IMR-90 (cell line): ENCODE data around the gene TMPRSS6. TPM values are rescaled to one million over a fixed set of nuclear protein-coding genes. Genes with fewer than 3 reads are reported as not detected.

Experiments
- ATAC-seq: fragments of 200-7000 bp; cut with Tn5 transposase; 2 replicates; pipeline ENCODE4 v1.9.1; 2020; ENCODE audit warnings: low read depth, mild to moderate bottlenecking, moderate library complexity
- BruUV-seq: library from RNA; stranded (reverse); fragments of 400-500 nt; replicated peaks from 2 replicates; lab custom pipeline; 2021; lab: Mats Ljungman, UMichigan
- CTCF ChIA-PET: fragments of 300-600 bp; formaldehyde crosslinking; extraction: SDS; loops from one replicate; lab custom pipeline; 2021; ENCODE audit warnings: antibody characterized with exemption; lab: Yijun Ruan, JAX
- POLR2A ChIA-PET: fragments of 300-600 bp; sonication (Branson Sonifier 250); formaldehyde crosslinking; loops from one replicate; lab custom pipeline; 2022; ENCODE audit warnings: antibody characterized with exemption; ENCODE audit not compliant: unreplicated experiment; lab: Charles Lee
- DNase-seq: peaks from one replicate; pipeline ENCODE4 v3.0.0; 2013
- H2AFZ ChIP-seq: replicated peaks from 2 replicates; pipeline ENCODE3; 2013; ENCODE audit warnings: low read length, mild to moderate bottlenecking; ENCODE audit not compliant: poor library complexity
- H2AK5ac ChIP-seq: 2 replicates; pipeline ENCODE4 v1.6.1; 2013; ENCODE audit warnings: low read depth, low read length, inconsistent platforms
- H2AK9ac ChIP-seq: replicated peaks from 2 replicates; pipeline ENCODE3; 2013; ENCODE audit warnings: mild to moderate bottlenecking, low read depth, low read length, moderate library complexity; ENCODE audit not compliant: poor library complexity
- H2BK120ac ChIP-seq: 2 replicates; pipeline ENCODE4 v1.6.1; 2013; ENCODE audit warnings: low read depth, low read length, inconsistent platforms
- H2BK15ac ChIP-seq: 3 replicates; pipeline ENCODE4 v1.6.1; 2013; ENCODE audit warnings: low read depth, low read length, inconsistent platforms
- H2BK20ac ChIP-seq: 2 replicates; pipeline ENCODE4 v1.6.1; 2013; ENCODE audit warnings: low read depth, mild to moderate bottlenecking, inconsistent platforms, low read length, moderate library complexity
- H2BK5ac ChIP-seq: 2 replicates; pipeline ENCODE4 v1.6.1; 2013; ENCODE audit warnings: mild to moderate bottlenecking, low read depth, low read length, inconsistent platforms; ENCODE audit not compliant: poor library complexity, severe bottlenecking
- H3K14ac ChIP-seq: replicated peaks from 2 replicates; pipeline ENCODE4 v1.6.1; 2013; ENCODE audit warnings: low read depth, low read length, inconsistent platforms
- H3K18ac ChIP-seq: 2 replicates; pipeline ENCODE4 v1.6.1; 2013; ENCODE audit warnings: low read depth, low read length, control low read depth
- H3K23ac ChIP-seq: 2 replicates; pipeline ENCODE4 v1.6.1; 2013; ENCODE audit warnings: low read depth, low read length, inconsistent platforms
- H3K27ac ChIP-seq: 2 replicates; pipeline ENCODE4 v1.5.1; 2013; ENCODE audit warnings: mild to moderate bottlenecking, control low read depth, low read length; ENCODE audit not compliant: insufficient read depth
- H3K27me3 ChIP-seq: 2 replicates; pipeline ENCODE4 v1.6.1; 2013; ENCODE audit warnings: low read length; ENCODE audit not compliant: control insufficient read depth, insufficient read depth
- H3K36me3 ChIP-seq: 2 replicates; pipeline ENCODE4 v1.6.1; 2013; ENCODE audit warnings: low read length, mixed read lengths; ENCODE audit not compliant: control insufficient read depth, insufficient read depth
- H3K4ac ChIP-seq: 2 replicates; pipeline ENCODE4 v1.6.1; 2013; ENCODE audit warnings: low read depth, low read length, inconsistent platforms
- H3K4me1 ChIP-seq: 2 replicates; pipeline ENCODE4 v1.6.1; 2013; ENCODE audit warnings: low read length, mixed read lengths; ENCODE audit not compliant: control insufficient read depth, insufficient read depth
- H3K4me2 ChIP-seq: 2 replicates; pipeline ENCODE4 v1.6.1; 2013; ENCODE audit warnings: low read depth, mild to moderate bottlenecking, control low read depth, low read length, moderate library complexity
- H3K4me3 ChIP-seq: 2 replicates; pipeline ENCODE4 v1.5.1; 2013; ENCODE audit warnings: low read depth, mild to moderate bottlenecking, control low read depth, low read length, moderate library complexity; ENCODE audit not compliant: insufficient read depth
- H3K56ac ChIP-seq: 2 replicates; pipeline ENCODE4 v1.6.1; 2013; ENCODE audit warnings: low read length, inconsistent platforms; ENCODE audit not compliant: insufficient read depth; ENCODE audit errors: extremely low read depth
- H3K79me1 ChIP-seq, 2 experiments: 2 replicates each; pipeline ENCODE4 v1.6.1; 2013; ENCODE audit warnings: low read length in 2 of 2, inconsistent platforms in 1 of 2, low read depth in 1 of 2
- H3K9ac ChIP-seq: 2 replicates; pipeline ENCODE4 v1.6.1; 2013; ENCODE audit warnings: low read depth, low read length, control low read depth
- H3K9me1 ChIP-seq: 2 replicates; pipeline ENCODE4 v1.6.1; 2013; ENCODE audit warnings: low read length, inconsistent platforms; ENCODE audit not compliant: insufficient read depth
- H3K9me3 ChIP-seq: 2 replicates; pipeline ENCODE4 v1.6.1; 2013; ENCODE audit warnings: low read length; ENCODE audit not compliant: control insufficient read depth, insufficient read depth
- H4K20me1 ChIP-seq: 2 replicates; pipeline ENCODE4 v1.6.1; 2013; ENCODE audit warnings: low read length, inconsistent platforms; ENCODE audit not compliant: insufficient read depth
- H4K5ac ChIP-seq: 2 replicates; pipeline ENCODE4 v1.6.1; 2013; ENCODE audit warnings: mild to moderate bottlenecking, low read depth, low read length, control low read depth
- H4K8ac ChIP-seq, 2 experiments: 2 replicates each; pipeline ENCODE4 v1.6.1; 2013; ENCODE audit warnings: low read depth in 2 of 2, low read length in 2 of 2, control low read depth in 1 of 2, inconsistent platforms in 1 of 2
- H4K91ac ChIP-seq: 2 replicates; pipeline ENCODE4 v1.6.1; 2013; ENCODE audit warnings: low read depth, low read length, inconsistent platforms; ENCODE audit not compliant: insufficient read depth
- BHLHE40 ChIP-seq: fragments of 150-350 bp; IDR thresholded peaks from 2 replicates; pipeline ENCODE4 v1.6.1; 2016; ENCODE audit warnings: mild to moderate bottlenecking, low read depth, low read length
- CEBPB ChIP-seq: IDR thresholded peaks from 2 replicates; pipeline ENCODE4 v1.6.1; 2012; ENCODE audit warnings: low read depth, low read length, improper control_type of control experiment
- CHD1 ChIP-seq: IDR thresholded peaks from 2 replicates; pipeline ENCODE4 v1.6.1; 2012; ENCODE audit warnings: low read depth, low read length, improper control_type of control experiment
- ELK1 ChIP-seq: fragments of 150-350 bp; IDR thresholded peaks from 2 replicates; pipeline ENCODE4 v1.6.1; 2016; ENCODE audit warnings: low read depth, mild to moderate bottlenecking, low read length, moderate library complexity, borderline replicate concordance
- FOS ChIP-seq: fragments of 150-350 bp; IDR thresholded peaks from 2 replicates; pipeline ENCODE4 v1.6.1; 2016; ENCODE audit warnings: low read depth, low read length
- MAFK ChIP-seq: IDR thresholded peaks from 2 replicates; pipeline ENCODE4 v1.6.1; 2012; ENCODE audit warnings: low read depth, low read length, improper control_type of control experiment
- MAZ ChIP-seq: IDR thresholded peaks from 2 replicates; pipeline ENCODE4 v1.6.1; 2012; ENCODE audit warnings: low read depth, mild to moderate bottlenecking, low read length, improper control_type of control experiment, moderate library complexity, borderline replicate concordance
- MXI1 ChIP-seq: IDR thresholded peaks from 2 replicates; pipeline ENCODE4 v1.6.1; 2012; ENCODE audit warnings: low read depth, mild to moderate bottlenecking, low read length, moderate library complexity, borderline replicate concordance
- NFE2L2 ChIP-seq: fragments of 150-350 bp; IDR thresholded peaks from 2 replicates; pipeline ENCODE4 v1.6.1; 2016; ENCODE audit warnings: low read depth, mild to moderate bottlenecking, low read length
- POLR2A ChIP-seq: IDR thresholded peaks from 2 replicates; pipeline ENCODE4 v1.6.1; 2012; ENCODE audit warnings: mild to moderate bottlenecking, low read depth, low read length
- RAD21 ChIP-seq: IDR thresholded peaks from 2 replicates; pipeline ENCODE4 v1.6.1; 2012; ENCODE audit warnings: low read length, improper control_type of control experiment
- RCOR1 ChIP-seq: IDR thresholded peaks from 2 replicates; pipeline ENCODE4 v1.6.1; 2012; ENCODE audit warnings: mild to moderate bottlenecking, low read length, improper control_type of control experiment; ENCODE audit not compliant: insufficient replicate concordance
- RFX5 ChIP-seq: IDR thresholded peaks from 2 replicates; pipeline ENCODE4 v1.8.0; 2012; ENCODE audit warnings: low read depth, mild to moderate bottlenecking, low read length, moderate library complexity
- SMC3 ChIP-seq: fragments of 150-350 bp; IDR thresholded peaks from 2 replicates; pipeline ENCODE4 v1.6.1; 2016; ENCODE audit warnings: low read depth, mild to moderate bottlenecking, antibody characterized with exemption, low read length, moderate library complexity
- WGBS, 2 experiments: methylation state at CpG; one replicate each; pipeline versions ENCODE4 v1.1.5 to v1.1.7; 2013; ENCODE audit warnings: missing lambda C conversion rate in 2 of 2; ENCODE audit not compliant: insufficient read length in 1 of 2; ENCODE audit errors: extremely low coverage in 2 of 2; 5-methylcytosine and 5-hydroxymethylcytosine counted together
- dilution Hi-C: fragments of 300-500 bp; cut with HindIII; formaldehyde crosslinking; loops from one replicate; pipeline ENCODE4 v1.14.3; 2018; ENCODE audit warnings: low sequenced_read_pairs; ENCODE audit not compliant: unreplicated experiment
- in situ Hi-C: fragments of 300-500 bp; cut with MboI; formaldehyde crosslinking; loops from 3 replicates; pipeline ENCODE4 v1.14.3; 2019; ENCODE audit warnings: low sequenced_read_pairs, inconsistent platforms, mixed read lengths
- intact Hi-C: fragments of 100-400 bp; cut with micrococcal nuclease; formaldehyde crosslinking; loops from 2 replicates; pipeline ENCODE4 v1.10.0; 2022
- polyA plus RNA-seq, 3 experiments: library from polyadenylated mRNA; depleted of rRNA; stranded (reverse); fragments of >200 nt; gene quantifications; 2 replicates each; pipeline ENCODE4 v1.2.3, GENCODE V29; 2012; ENCODE audit warnings: low replicate concordance in 1 of 3
- total RNA-seq: library from RNA; depleted of rRNA; stranded (reverse); fragments of >200 nt; gene quantifications from 2 replicates; pipeline ENCODE4 v1.2.3, GENCODE V29; 2012
- TF ChIP-seq, protein P1 (sequence below): conservative IDR thresholded peaks from 2 replicates; pipeline ENCODE4 v1.5.1; 2012; ENCODE audit warnings: mild to moderate bottlenecking, low read depth, low read length, improper control_type of control experiment
- TF ChIP-seq, protein P2 (sequence below): fragments of 150-350 bp; IDR thresholded peaks from 2 replicates; pipeline ENCODE4 v1.6.1; 2017; ENCODE audit warnings: mild to moderate bottlenecking, antibody characterized with exemption, low read length, low read depth

The TMPRSS6 gene
- total and polyA plus RNA-seq, 2 of the 4 experiments (the other 2 are of a cell fraction), result not detected

- H3K18ac ChIP-seq, result no peak overlapping the region
- TF ChIP-seq POLR2A (no peak), BHLHE40 (no peak), RAD21 (no peak), MAZ (no peak), CEBPB (no peak), RCOR1 (no peak), SMC3 (no peak), CHD1 (no peak), ELK1 (no peak), FOS (no peak), MXI1 (no peak), RFX5 (no peak), NFE2L2 (no peak), MAFK (no peak)
- TF ChIP-seq, protein P1, sequence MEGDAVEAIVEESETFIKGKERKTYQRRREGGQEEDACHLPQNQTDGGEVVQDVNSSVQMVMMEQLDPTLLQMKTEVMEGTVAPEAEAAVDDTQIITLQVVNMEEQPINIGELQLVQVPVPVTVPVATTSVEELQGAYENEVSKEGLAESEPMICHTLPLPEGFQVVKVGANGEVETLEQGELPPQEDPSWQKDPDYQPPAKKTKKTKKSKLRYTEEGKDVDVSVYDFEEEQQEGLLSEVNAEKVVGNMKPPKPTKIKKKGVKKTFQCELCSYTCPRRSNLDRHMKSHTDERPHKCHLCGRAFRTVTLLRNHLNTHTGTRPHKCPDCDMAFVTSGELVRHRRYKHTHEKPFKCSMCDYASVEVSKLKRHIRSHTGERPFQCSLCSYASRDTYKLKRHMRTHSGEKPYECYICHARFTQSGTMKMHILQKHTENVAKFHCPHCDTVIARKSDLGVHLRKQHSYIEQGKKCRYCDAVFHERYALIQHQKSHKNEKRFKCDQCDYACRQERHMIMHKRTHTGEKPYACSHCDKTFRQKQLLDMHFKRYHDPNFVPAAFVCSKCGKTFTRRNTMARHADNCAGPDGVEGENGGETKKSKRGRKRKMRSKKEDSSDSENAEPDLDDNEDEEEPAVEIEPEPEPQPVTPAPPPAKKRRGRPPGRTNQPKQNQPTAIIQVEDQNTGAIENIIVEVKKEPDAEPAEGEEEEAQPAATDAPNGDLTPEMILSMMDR, result no peak
- TF ChIP-seq, protein P2, sequence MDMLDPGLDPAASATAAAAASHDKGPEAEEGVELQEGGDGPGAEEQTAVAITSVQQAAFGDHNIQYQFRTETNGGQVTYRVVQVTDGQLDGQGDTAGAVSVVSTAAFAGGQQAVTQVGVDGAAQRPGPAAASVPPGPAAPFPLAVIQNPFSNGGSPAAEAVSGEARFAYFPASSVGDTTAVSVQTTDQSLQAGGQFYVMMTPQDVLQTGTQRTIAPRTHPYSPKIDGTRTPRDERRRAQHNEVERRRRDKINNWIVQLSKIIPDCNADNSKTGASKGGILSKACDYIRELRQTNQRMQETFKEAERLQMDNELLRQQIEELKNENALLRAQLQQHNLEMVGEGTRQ, result no peak
- no peaks in the 10 kb centered on the region for H4K20me1 ChIP-seq
- H3K27ac ChIP-seq, result no peak overlapping the region
- no peak overlapping the region for H3K4ac ChIP-seq
- H3K56ac ChIP-seq, result no peak overlapping the region
- intact Hi-C loops (no loop called here), dilution Hi-C loops (no loop called here), in situ Hi-C loops (no loop called here)
- no peak overlapping the region for H3K4me2 ChIP-seq
- H2AK9ac ChIP-seq, result no peak overlapping the region
- no peaks in the 10 kb centered on the region for H3K9me3 ChIP-seq
- peak overlapping the region; percentile 32 for H2AFZ ChIP-seq
- H4K91ac ChIP-seq, result no peak overlapping the region
- peaks cover 2% of the 10 kb centered on the region; the same call in 1 of the 2 replicates for H3K4me1 ChIP-seq
- BruUV-seq, result no TSS peak
- no peak overlapping the region for H2BK20ac ChIP-seq
- H3K79me1 ChIP-seq, result no peaks in the 10 kb centered on the region
- no peak overlapping the region for H4K5ac ChIP-seq
- H2BK15ac ChIP-seq, result no peak overlapping the region
- H2BK120ac ChIP-seq, result no peak overlapping the region
- peaks cover 36% of the 10 kb centered on the region for H3K27me3 ChIP-seq
- WGBS, 2 experiments, result 74% methylated on average over 4 of the region's 10 CpGs; no CpG with 5 or more reads in 1 of the 2 experiments
- no peak overlapping the region for H3K4me3 ChIP-seq
- ChIA-PET CTCF (no interaction called here), POLR2A (no interaction called here)
- H3K9ac ChIP-seq, result no peak overlapping the region
- no peaks in the 10 kb centered on the region for H3K9me1 ChIP-seq
- H3K36me3 ChIP-seq, result no peaks in the 10 kb centered on the region
- no peak overlapping the region for H2AK5ac ChIP-seq
- no peak overlapping the region for H3K14ac ChIP-seq
- no peak overlapping the region for H3K23ac ChIP-seq
- no peak overlapping the region for H4K8ac ChIP-seq
- H2BK5ac ChIP-seq, result no peak overlapping the region
- no peak for DNase-seq
- ATAC-seq, result no peak
These were observed 32.0 kb upstream of the TMPRSS6 start for GRCh38 chr22:37141476-37141875.
